Stimulated activated naive B cell treated with anti-CD40 and anti-IgM and Interleukin-4, amounts not matched to agents 10 μg/mL and 1 μg/mL and 100 μg/mL, for 72 hours (primary cell): Measurements from ENCODE around the gene NHSL1.
A peak's percentile ranks its signal among the peaks of the same experiment; 100 is the strongest.
"Not testable (repeated sequence)": the region's sequence is repeated elsewhere in the genome, so short reads cannot be mapped to it uniquely, and the experiment has no call there.

Experiments
- ATAC-seq, 2 donors: fragments of 150-1000 bp; cut with Tn5 transposase; replicated peaks; 2 replicates each; pipeline ENCODE4 v1.10.0; 2021; ENCODE audit warnings: moderate library complexity in 1 of 2
- DNase-seq: peaks from one replicate; pipeline ENCODE4 v3.0.0; 2021
- H3K27ac Mint-ChIP-seq: one replicate; pipeline ENCODE4 v1.8.0; 2022; ENCODE audit warnings: mild to moderate bottlenecking, mixed read lengths
- H3K27me3 Mint-ChIP-seq, 2 donors: one replicate each; pipeline ENCODE4 v1.8.0; 2022; ENCODE audit warnings: mixed read lengths in 2 of 2
- H3K36me3 Mint-ChIP-seq, 2 donors: one replicate each; pipeline ENCODE4 v1.8.0; 2022; ENCODE audit warnings: mixed read lengths in 2 of 2, mild to moderate bottlenecking in 1 of 2
- H3K4me1 Mint-ChIP-seq, 2 donors: one replicate each; pipeline ENCODE4 v1.8.0; 2022; ENCODE audit warnings: mixed read lengths in 2 of 2, mild to moderate bottlenecking in 1 of 2
- H3K4me3 Mint-ChIP-seq, 2 donors: one replicate each; pipeline ENCODE4 v1.8.0; 2022; ENCODE audit warnings: mild to moderate bottlenecking in 2 of 2, mixed read lengths in 2 of 2, moderate library complexity in 1 of 2
- H3K9me3 Mint-ChIP-seq, 2 donors: one replicate each; pipeline ENCODE4 v1.8.0; 2022; ENCODE audit warnings: mixed read lengths in 2 of 2, mild to moderate bottlenecking in 1 of 2

The NHSL1 gene

GRCh38 chr6:138425256-138425655 is 74.0 kb downstream of the NHSL1 start:
- H3K4me3 Mint-ChIP-seq, DNase-seq, H3K9me3 Mint-ChIP-seq, ATAC-seq, H3K27me3 Mint-ChIP-seq, H3K36me3 Mint-ChIP-seq, H3K27ac Mint-ChIP-seq, H3K4me1 Mint-ChIP-seq: not testable (repeated sequence)

DNA sequence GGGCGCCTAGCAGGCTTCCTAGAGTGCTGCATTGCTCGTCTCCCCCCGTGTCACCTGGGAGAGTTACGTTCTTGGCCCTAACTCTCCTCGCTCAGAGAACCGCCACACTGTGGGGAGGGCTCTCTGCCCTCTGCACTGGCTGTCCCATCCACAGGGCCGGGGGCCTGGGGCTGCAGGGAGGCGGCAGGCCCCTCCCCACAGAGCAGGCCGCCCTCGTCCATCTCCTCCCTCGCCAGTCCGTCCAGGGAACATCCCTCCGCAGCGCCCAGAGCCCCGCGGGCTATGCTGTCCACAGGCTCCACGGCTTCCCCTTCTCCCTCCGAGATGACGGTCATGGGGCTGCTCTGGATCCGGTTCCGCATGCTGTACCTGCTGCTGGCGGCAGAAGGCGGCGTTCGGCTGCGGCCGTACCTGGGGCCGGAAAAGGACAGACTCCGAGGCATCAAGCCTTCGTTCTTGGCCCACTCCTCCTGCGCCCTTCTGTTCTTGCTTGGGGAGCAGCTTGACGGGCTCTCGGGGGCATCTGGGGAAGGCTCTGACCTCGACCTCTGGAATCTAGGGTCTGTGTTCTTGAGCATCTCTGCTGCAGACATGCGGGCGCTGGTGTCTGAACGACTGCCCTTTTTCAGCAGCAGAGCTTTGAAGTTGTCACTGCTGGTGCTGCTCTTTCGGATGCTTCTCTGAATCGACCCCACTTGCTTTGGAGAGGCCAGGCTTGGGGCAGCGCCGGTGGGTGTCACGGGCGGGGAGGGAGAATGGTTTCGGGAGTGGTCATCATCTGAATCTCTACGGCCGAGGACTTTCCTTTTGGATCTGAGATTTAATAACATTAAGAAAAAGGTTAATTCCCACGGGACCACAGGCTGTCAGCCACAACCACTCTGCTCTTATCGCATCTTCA is 75.0 kb downstream of the NHSL1 start:
- Mint-ChIP-seq H3K36me3 (peaks cover 2 to 6% of the 10 kb centered on the region in 2 donors), H3K9me3 (no peaks in the 10 kb centered on the region), H3K4me3 (no peak overlapping the region), H3K27ac (no peak overlapping the region), H3K27me3 (peaks cover 2% of the 10 kb centered on the region in 2 donors), H3K4me1 (no peaks in the 10 kb centered on the region)
- ATAC-seq (no peak), DNase-seq (no peak)

DNA sequence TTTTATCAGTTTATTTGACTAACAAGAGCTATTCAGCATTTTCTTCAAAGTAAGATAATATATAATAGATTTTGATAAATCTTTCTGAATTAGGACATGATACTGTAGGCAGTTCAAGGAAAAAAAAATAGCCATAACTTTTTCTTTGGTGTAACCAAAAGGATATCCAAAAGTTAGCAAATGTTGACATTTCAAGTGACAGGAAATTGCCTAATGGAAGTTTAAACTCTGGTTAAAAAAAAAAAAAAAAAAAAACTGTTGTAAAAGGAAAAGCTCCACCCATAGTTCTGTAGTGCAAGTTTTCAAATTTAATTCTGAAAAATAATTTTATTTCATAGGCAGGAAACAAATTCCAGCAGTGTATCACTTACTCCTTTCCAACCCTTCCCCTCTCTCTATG is 76.4 kb downstream of the NHSL1 start:
- Mint-ChIP-seq H3K27ac (no peak overlapping the region), H3K27me3 (no peaks in the 10 kb centered on the region), H3K4me3 (no peak overlapping the region), H3K4me1 (peaks cover 2 to 5% of the 10 kb centered on the region in 2 donors), H3K36me3 (peaks cover 16 to 20% of the 10 kb centered on the region in 2 donors), H3K9me3 (no peaks in the 10 kb centered on the region)
- DNase-seq (no peak), ATAC-seq (no peak)

- DNase-seq, result no peak
- Mint-ChIP-seq H3K27me3 (no peaks in the 10 kb centered on the region), H3K4me1 (peaks cover 4 to 11% of the 10 kb centered on the region in 2 donors), H3K27ac (no peak overlapping the region), H3K9me3 (peaks cover 0 to 2% of the 10 kb centered on the region in 2 donors), H3K4me3 (no peak overlapping the region), H3K36me3 (peaks cover 21 to 25% of the 10 kb centered on the region in 2 donors)
- no peak for ATAC-seq
Measured at GRCh38 chr6:138421608-138422007, 77.7 kb downstream of the NHSL1 start.

GRCh38 chr6:138421089-138421488 is 78.2 kb downstream of the NHSL1 start:
- Mint-ChIP-seq H3K36me3 (peaks cover 21 to 31% of the 10 kb centered on the region in 2 donors), H3K9me3 (peaks cover 0 to 2% of the 10 kb centered on the region in 2 donors), H3K27ac (no peak overlapping the region), H3K4me3 (no peak overlapping the region), H3K27me3 (no peaks in the 10 kb centered on the region), H3K4me1 (peaks cover 4 to 11% of the 10 kb centered on the region in 2 donors)
- DNase-seq (no peak), ATAC-seq (no peak)

- no peak overlapping the region for H3K27ac Mint-ChIP-seq
- no peak for ATAC-seq
- H3K27me3 Mint-ChIP-seq, result no peaks in the 10 kb centered on the region
- peaks cover 0 to 2% of the 10 kb centered on the region in 2 donors for H3K9me3 Mint-ChIP-seq
- no peak overlapping the region for H3K4me3 Mint-ChIP-seq
- DNase-seq, result no peak
- peaks cover 21 to 35% of the 10 kb centered on the region in 2 donors for H3K36me3 Mint-ChIP-seq
- H3K4me1 Mint-ChIP-seq, result peaks cover 4 to 11% of the 10 kb centered on the region in 2 donors
Measured at GRCh38 chr6:138420356-138420755, 78.9 kb downstream of the NHSL1 start.

DNA sequence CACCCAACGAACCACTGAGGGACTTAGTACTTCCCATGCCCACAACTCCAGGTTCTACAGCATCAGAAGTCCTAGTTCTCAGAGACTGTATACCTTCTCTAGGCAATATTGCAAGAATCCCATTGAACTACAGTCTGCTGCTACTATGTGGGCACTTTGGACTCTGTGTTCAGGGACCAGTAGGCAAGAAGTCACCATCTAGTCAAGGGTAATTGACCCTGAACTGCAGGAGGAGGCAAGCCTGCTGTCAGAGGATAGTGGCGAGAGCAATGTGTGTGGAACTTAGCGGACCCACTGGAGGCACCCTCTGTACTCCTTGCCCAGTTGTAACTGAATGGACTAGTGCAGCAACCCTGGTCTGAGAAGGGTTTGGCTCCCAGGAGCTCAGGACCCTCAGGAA is 79.5 kb downstream of the NHSL1 start:
- no peaks in the 10 kb centered on the region for H3K27me3 Mint-ChIP-seq
- H3K27ac Mint-ChIP-seq, result no peak overlapping the region
- peaks cover 21 to 38% of the 10 kb centered on the region in 2 donors for H3K36me3 Mint-ChIP-seq
- H3K4me3 Mint-ChIP-seq, result no peak overlapping the region
- H3K9me3 Mint-ChIP-seq, result peaks cover 0 to 2% of the 10 kb centered on the region in 2 donors
- ATAC-seq, result no peak
- no peak for DNase-seq
- H3K4me1 Mint-ChIP-seq, result peaks cover 4 to 11% of the 10 kb centered on the region in 2 donors

GRCh38 chr6:138418118-138418742 is 81.1 kb downstream of the NHSL1 start:
- Mint-ChIP-seq H3K27me3 (no peaks in the 10 kb centered on the region), H3K9me3 (peaks cover 0 to 2% of the 10 kb centered on the region in 2 donors), H3K27ac (no peak overlapping the region), H3K4me3 (no peak overlapping the region), H3K36me3 (peaks cover 31 to 45% of the 10 kb centered on the region in 2 donors), H3K4me1 (peaks cover 4 to 11% of the 10 kb centered on the region in 2 donors)
- peak; percentile 33 to 63 for ATAC-seq
- no peak for DNase-seq

GRCh38 chr6:138417493-138418117 is 81.7 kb downstream of the NHSL1 start:
- Mint-ChIP-seq H3K4me1 (peaks cover 4 to 11% of the 10 kb centered on the region in 2 donors), H3K9me3 (peaks cover 0 to 2% of the 10 kb centered on the region in 2 donors), H3K4me3 (no peak overlapping the region), H3K27ac (no peak overlapping the region), H3K36me3 (peaks cover 31 to 44% of the 10 kb centered on the region in 2 donors), H3K27me3 (no peaks in the 10 kb centered on the region)
- ATAC-seq (peak; percentile 19 to 78), DNase-seq (no peak)

DNA sequence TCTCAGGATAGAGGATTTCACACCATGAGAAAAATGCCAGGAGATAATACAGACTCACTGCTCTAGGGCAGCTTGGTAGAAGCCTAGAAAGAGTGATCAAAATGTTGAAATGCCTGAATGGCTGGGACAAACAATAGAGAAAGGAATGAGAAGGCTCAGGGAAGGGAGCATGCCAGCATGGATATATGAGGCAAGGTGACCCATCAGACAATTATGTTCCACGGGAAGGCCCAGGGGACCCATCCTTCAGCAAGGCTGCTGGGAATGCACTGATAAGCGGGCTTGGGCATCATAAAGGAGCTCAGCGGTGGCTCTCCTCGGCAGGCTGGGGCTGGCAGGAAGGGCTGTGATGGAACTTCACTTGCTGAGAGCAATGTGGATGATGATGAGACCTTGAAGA is 83.1 kb downstream of the NHSL1 start:
- Mint-ChIP-seq H3K4me3 (no peak overlapping the region), H3K4me1 (peaks cover 6 to 16% of the 10 kb centered on the region in 2 donors), H3K36me3 (peaks cover 40 to 52% of the 10 kb centered on the region in 2 donors), H3K27ac (peak overlapping the region; percentile 33), H3K9me3 (peaks cover 0 to 2% of the 10 kb centered on the region in 2 donors), H3K27me3 (no peaks in the 10 kb centered on the region)
- ATAC-seq (no peak), DNase-seq (no peak)

DNA sequence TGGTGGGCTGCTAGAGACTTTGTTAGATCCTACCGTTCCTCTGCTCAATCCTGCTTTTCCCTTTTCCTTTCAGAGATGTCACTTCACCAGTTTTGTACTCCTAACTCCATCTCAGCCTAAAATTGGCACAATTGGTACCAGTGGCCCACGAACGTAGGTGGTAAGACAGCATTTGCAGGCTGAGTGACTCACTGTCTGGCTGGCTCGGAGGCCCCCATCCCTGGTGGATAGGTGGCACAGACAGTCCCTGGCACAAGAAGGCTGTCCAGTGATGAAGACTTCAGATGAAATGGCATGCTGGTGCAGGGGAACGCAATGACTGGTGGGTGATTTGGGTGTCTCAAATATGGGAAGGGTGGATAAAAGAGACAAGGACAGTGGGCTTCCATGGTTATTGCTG is 84.2 kb downstream of the NHSL1 start:
- Mint-ChIP-seq H3K4me1 (peaks cover 11 to 19% of the 10 kb centered on the region in 2 donors), H3K27ac (no peak overlapping the region), H3K9me3 (peaks cover 0 to 2% of the 10 kb centered on the region in 2 donors), H3K36me3 (peaks cover 45 to 59% of the 10 kb centered on the region in 2 donors), H3K4me3 (no peak overlapping the region), H3K27me3 (no peaks in the 10 kb centered on the region)
- DNase-seq, result no peak
- no peak for ATAC-seq

DNA sequence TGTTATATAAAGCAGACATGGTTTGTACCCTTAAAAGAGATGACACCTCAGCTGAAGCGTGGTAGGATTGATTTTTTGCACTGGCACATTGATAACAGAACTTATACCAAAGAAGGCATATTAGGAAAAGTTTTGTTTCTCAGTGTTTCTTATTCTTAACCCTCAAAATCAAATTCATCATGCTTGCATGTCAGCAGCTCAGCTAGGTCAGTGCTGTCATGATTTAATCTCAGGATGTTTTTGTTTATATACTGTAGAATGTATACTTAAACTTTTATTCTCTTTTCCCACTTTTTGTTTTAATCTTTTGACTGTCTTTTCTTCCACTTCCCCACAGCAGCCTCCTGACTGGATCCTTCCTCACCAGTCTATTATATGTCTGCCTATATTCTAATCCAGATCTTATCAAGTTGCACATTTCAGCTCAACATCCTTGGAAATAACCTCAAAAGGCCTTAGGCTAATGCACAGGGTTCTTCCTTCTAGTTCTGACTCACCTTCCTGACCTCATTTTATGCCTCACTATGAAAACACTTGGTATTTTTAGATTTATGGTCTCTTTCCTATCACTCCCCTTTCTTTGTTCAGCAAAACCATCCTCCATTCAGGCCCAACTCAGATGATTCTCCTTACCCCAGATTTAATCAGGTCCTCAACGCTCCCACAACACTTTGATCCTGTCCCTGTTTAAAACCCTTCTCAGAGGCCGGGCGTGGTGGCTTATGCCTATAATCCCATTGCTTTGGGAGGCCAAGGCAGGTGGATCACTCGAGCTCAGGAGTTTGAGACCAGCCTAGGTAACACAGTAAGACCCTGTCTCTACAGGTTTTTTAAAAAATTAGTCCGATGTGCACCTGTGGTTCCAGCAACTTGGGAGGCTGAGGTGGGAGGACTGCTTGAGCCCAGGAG is 88.1 kb downstream of the NHSL1 start:
- peaks cover 46 to 62% of the 10 kb centered on the region in 2 donors for H3K36me3 Mint-ChIP-seq
- DNase-seq (no peak), ATAC-seq (peak; percentile 77 to 90)
- no peaks in the 10 kb centered on the region for H3K27me3 Mint-ChIP-seq
- H3K27ac Mint-ChIP-seq, result peak overlapping the region; percentile 52
- no peak overlapping the region for H3K4me3 Mint-ChIP-seq
- H3K9me3 Mint-ChIP-seq, result no peaks in the 10 kb centered on the region
- H3K4me1 Mint-ChIP-seq, result peaks cover 8 to 16% of the 10 kb centered on the region in 2 donors

- no peaks in the 10 kb centered on the region for H3K9me3 Mint-ChIP-seq
- no peak overlapping the region for H3K27ac Mint-ChIP-seq
- peaks cover 10 to 18% of the 10 kb centered on the region in 2 donors for H3K4me1 Mint-ChIP-seq
- ATAC-seq, result no peak
- DNase-seq, result no peak
- no peak overlapping the region for H3K4me3 Mint-ChIP-seq
- H3K27me3 Mint-ChIP-seq, result no peaks in the 10 kb centered on the region
- peaks cover 46 to 58% of the 10 kb centered on the region in 2 donors for H3K36me3 Mint-ChIP-seq
Measured at GRCh38 chr6:138410048-138410735, 89.1 kb downstream of the NHSL1 start.
